ENCODE data around the gene PTTG1.

DNA sequence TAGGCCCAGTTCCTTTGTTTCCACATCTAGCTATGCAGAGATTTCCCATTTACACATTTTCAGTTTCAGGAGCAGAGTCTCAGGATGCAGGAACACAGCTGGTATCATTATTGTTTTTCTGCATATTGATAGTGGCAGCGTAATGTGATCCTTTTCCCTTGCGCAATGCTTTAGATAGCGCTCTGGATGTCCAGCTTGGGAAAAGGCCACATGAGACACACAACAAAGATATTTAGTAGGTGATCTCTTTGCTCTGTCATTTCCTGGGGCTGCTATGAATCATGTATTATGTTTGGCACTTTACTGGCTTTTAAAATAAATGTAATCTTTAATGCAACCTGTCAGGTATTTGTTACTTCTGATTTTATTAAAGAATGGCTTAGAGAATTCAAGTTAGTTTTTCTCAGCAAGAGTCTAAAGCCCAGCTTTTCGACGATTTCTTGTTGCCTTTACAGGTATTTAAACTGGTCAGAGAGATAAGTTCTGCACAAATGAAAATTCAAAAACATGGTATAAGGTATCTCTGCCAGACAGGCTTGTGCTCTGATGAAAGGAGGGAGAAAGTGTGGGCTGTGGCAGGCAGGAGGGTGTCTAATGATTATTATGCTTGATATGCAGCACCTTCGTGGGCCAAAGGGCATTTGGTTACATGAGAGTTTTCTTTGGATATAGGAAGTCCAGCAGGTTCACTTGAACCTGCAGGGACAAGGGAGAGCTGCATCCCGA lies 42.2 kb downstream of the PTTG1 start:
- TF ChIP-seq CHD1 (IDR thresholded peaks at IDR 0.05; ENCODE audit: low read depth, low read length) (no peak), CTCF (conservative IDR thresholded peaks at IDR 0.05; ENCODE audit: low read depth, low read length) (no peak), BHLHE40 (IDR thresholded peaks at IDR 0.05; ENCODE audit: low read depth, low read length) (no peak), NFE2L2 (IDR thresholded peaks at IDR 0.05; ENCODE audit: low read depth, low read length) (no peak), MXI1 (IDR thresholded peaks at IDR 0.05; ENCODE audit: borderline replicate concordance, low read depth, low read length) (no peak), MAZ (IDR thresholded peaks at IDR 0.05; ENCODE audit: borderline replicate concordance, low read depth, low read length) (no peak), POLR2A (IDR thresholded peaks at IDR 0.05; ENCODE audit: low read depth, low read length) (no peak), RCOR1 (IDR thresholded peaks at IDR 0.05; ENCODE audit: insufficient replicate concordance, low read length) (no peak), RFX5 (IDR thresholded peaks at IDR 0.05; ENCODE audit: low read depth, low read length) (no peak), RAD21 (IDR thresholded peaks at IDR 0.05; ENCODE audit: low read length) (no peak)
- TF ChIP-seq, protein P1, sequence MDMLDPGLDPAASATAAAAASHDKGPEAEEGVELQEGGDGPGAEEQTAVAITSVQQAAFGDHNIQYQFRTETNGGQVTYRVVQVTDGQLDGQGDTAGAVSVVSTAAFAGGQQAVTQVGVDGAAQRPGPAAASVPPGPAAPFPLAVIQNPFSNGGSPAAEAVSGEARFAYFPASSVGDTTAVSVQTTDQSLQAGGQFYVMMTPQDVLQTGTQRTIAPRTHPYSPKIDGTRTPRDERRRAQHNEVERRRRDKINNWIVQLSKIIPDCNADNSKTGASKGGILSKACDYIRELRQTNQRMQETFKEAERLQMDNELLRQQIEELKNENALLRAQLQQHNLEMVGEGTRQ (IDR thresholded peaks at IDR 0.05; ENCODE audit: low read depth, low read length): no peak

Measured in IMR-90 (cell line).